ENCODE results near the gene BORCS6. TPM values are rescaled to one million over a fixed set of nuclear protein-coding genes. Genes with fewer than 3 reads are reported as not detected.

BORCS6 gene
- total and polyA plus RNA-seq, 9 of the 15 experiments (the other 6 are each of a cell fraction or from before 2014, with no cell fraction given): 0.01 to 7.4 (median 2.3) TPM

DNA sequence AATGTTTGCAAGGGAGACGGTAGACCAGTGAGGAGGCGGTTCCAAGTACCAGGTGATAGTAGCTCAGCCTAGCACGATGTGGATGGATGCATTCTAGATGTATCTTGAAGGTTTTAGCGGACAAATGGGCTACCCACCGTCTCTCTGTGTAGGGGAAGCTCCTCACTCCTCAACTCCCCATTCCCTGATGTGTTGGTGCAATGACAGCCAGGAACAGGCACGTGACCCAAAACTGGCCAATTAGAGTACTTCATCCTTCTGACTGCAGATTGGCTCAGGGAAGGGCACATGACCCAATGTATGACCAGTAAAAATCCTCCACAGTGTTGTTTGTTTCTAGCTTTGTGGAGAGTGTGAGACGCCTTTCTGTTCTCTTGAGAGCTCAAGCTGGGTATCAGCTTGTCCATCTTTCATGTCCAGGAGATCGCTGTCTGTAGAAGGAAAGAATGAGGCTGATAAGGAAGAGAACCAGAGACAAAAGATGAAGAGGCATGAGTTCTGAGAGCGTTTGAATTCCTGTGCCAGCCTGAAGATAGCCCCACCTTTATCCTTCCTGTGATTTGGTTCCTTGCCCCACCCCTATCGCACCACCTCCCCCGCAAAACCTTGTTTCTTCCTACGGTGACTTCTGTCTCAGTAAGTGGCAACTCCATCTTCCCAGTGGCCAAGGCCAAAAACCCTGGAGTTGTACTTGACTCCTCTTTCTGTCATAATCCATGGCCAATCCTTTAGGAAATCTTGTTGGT, 2.3 kb upstream of the BORCS6 start (continued):
- TF ChIP-seq, protein P1, sequence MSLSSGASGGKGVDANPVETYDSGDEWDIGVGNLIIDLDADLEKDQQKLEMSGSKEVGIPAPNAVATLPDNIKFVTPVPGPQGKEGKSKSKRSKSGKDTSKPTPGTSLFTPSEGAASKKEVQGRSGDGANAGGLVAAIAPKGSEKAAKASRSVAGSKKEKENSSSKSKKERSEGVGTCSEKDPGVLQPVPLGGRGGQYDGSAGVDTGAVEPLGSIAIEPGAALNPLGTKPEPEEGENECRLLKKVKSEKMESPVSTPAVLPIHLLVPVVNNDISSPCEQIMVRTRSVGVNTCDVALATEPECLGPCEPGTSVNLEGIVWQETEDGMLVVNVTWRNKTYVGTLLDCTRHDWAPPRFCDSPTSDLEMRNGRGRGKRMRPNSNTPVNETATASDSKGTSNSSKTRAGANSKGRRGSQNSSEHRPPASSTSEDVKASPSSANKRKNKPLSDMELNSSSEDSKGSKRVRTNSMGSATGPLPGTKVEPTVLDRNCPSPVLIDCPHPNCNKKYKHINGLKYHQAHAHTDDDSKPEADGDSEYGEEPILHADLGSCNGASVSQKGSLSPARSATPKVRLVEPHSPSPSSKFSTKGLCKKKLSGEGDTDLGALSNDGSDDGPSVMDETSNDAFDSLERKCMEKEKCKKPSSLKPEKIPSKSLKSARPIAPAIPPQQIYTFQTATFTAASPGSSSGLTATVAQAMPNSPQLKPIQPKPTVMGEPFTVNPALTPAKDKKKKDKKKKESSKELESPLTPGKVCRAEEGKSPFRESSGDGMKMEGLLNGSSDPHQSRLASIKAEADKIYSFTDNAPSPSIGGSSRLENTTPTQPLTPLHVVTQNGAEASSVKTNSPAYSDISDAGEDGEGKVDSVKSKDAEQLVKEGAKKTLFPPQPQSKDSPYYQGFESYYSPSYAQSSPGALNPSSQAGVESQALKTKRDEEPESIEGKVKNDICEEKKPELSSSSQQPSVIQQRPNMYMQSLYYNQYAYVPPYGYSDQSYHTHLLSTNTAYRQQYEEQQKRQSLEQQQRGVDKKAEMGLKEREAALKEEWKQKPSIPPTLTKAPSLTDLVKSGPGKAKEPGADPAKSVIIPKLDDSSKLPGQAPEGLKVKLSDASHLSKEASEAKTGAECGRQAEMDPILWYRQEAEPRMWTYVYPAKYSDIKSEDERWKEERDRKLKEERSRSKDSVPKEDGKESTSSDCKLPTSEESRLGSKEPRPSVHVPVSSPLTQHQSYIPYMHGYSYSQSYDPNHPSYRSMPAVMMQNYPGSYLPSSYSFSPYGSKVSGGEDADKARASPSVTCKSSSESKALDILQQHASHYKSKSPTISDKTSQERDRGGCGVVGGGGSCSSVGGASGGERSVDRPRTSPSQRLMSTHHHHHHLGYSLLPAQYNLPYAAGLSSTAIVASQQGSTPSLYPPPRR (CRISPR knock-in tag; IDR thresholded peaks at IDR 0.05; ENCODE audit: borderline replicate concordance): no peak
- TF ChIP-seq ZFPM2 (CRISPR knock-in tag; IDR thresholded peaks at IDR 0.05) (no peak), FOXP1 (CRISPR knock-in tag; IDR thresholded peaks at IDR 0.05) (no peak), MXI1 (IDR thresholded peaks at IDR 0.05; ENCODE audit: low read depth, low read length) (no peak), RFX1 (IDR thresholded peaks at IDR 0.05) (no peak), SMARCB1 (IDR thresholded peaks at IDR 0.05; ENCODE audit: insufficient read length, low read depth) (no peak), ZNF12 (CRISPR knock-in tag; IDR thresholded peaks at IDR 0.05) (no peak), ZNF408 (CRISPR knock-in tag; IDR thresholded peaks at IDR 0.05; ENCODE audit: low read depth) (no peak), THRAP3 (IDR thresholded peaks at IDR 0.05; ENCODE audit: borderline replicate concordance) (no peak), ZNF165 (CRISPR knock-in tag; IDR thresholded peaks at IDR 0.05; ENCODE audit: borderline replicate concordance) (no peak), ZNF41 (CRISPR knock-in tag; conservative IDR thresholded peaks at IDR 0.05) (no peak), ZBTB1 (CRISPR knock-in tag; IDR thresholded peaks at IDR 0.05; ENCODE audit: borderline replicate concordance, low read depth) (no peak), KDM5B (IDR thresholded peaks at IDR 0.05; ENCODE audit: insufficient replicate concordance, low read depth, low read length) (peak; percentile 54), TCFL5 (CRISPR knock-in tag; conservative IDR thresholded peaks at IDR 0.05) (no peak), ZBTB12 (CRISPR knock-in tag; IDR thresholded peaks at IDR 0.05) (no peak), KDM4B (IDR thresholded peaks at IDR 0.05; ENCODE audit: borderline replicate concordance in 2 of 2, low read depth in 1 of 2) (no peak)
- TF ChIP-seq, protein P2, sequence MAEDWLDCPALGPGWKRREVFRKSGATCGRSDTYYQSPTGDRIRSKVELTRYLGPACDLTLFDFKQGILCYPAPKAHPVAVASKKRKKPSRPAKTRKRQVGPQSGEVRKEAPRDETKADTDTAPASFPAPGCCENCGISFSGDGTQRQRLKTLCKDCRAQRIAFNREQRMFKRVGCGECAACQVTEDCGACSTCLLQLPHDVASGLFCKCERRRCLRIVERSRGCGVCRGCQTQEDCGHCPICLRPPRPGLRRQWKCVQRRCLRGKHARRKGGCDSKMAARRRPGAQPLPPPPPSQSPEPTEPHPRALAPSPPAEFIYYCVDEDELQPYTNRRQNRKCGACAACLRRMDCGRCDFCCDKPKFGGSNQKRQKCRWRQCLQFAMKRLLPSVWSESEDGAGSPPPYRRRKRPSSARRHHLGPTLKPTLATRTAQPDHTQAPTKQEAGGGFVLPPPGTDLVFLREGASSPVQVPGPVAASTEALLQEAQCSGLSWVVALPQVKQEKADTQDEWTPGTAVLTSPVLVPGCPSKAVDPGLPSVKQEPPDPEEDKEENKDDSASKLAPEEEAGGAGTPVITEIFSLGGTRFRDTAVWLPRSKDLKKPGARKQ (CRISPR knock-in tag; IDR thresholded peaks at IDR 0.05): no peak
